Upper lobe of right lung (tissue), 1 donor: ENCODE measurements around the gene ANKLE2. TPM values are rescaled to one million over a fixed set of nuclear protein-coding genes. Genes with fewer than 3 reads are reported as not detected.

Experiments used
- ATAC-seq: fragments of 200-7000 bp; cut with Tn5 transposase; one replicate; pipeline ENCODE4 v1.9.1; 2020; ENCODE audit warnings: mild to moderate bottlenecking, moderate library complexity
- DNase-seq: peaks from one replicate; pipeline ENCODE4 v3.0.0-alpha.2; 2020
- H3K27ac ChIP-seq: fragments of 200-600 bp; one replicate; pipeline ENCODE4 v1.8.0; 2022
- H3K27me3 ChIP-seq: fragments of 200-600 bp; one replicate; pipeline ENCODE4 v1.8.0; 2022; ENCODE audit warnings: mild to moderate bottlenecking
- H3K36me3 ChIP-seq: fragments of 200-600 bp; one replicate; pipeline ENCODE4 v1.8.0; 2022
- H3K4me1 ChIP-seq: fragments of 200-600 bp; one replicate; pipeline ENCODE4 v1.8.0; 2022
- H3K4me3 ChIP-seq: fragments of 200-600 bp; one replicate; pipeline ENCODE4 v1.8.0; 2022; ENCODE audit warnings: mild to moderate bottlenecking
- H3K9me3 ChIP-seq: fragments of 200-600 bp; one replicate; pipeline ENCODE4 v1.8.0; 2022
- CTCF ChIP-seq: fragments of 200-600 bp; IDR thresholded peaks from one replicate; pipeline ENCODE4 v1.8.0; 2022; ENCODE audit warnings: antibody characterized with exemption
- intact Hi-C: fragments of 100-400 bp; cut with DNase I; formaldehyde crosslinking; loops from one replicate; pipeline ENCODE4 v1.11.0; 2022
- total RNA-seq: library from RNA; stranded (reverse); fragmentation: NEBNext Ultra II Directional; extraction: Animal tissue kit (Norgen Biotek cat#: 25700); gene quantifications from one replicate; pipeline ENCODE4 v1.2.1, GENCODE V29; 2021
- donor health status: DM: no; HTN: yes; CAD: no; lungs with severe emphysema.

ANKLE2 gene
- total RNA-seq, 1 donor from 2014 or later, result 60.2 TPM

- Histone ChIP-seq H3K27ac (no peak overlapping the region), H3K27me3 (no peaks in the 10 kb centered on the region), H3K4me1 (peaks cover 16% of the 10 kb centered on the region), H3K9me3 (no peaks in the 10 kb centered on the region), H3K36me3 (no peaks in the 10 kb centered on the region), H3K4me3 (no peak overlapping the region)
- ATAC-seq, result no peak
- intact Hi-C loops, result no loop called here
- no peak for DNase-seq
- no peak for TF ChIP-seq CTCF
These were observed 53.5 kb downstream of the ANKLE2 start for GRCh38 chr12:132708150-132708549.

- ATAC-seq (no peak), DNase-seq (no peak)
- H3K4me3 ChIP-seq, result no peak overlapping the region
- no peak overlapping the region for H3K27ac ChIP-seq
- intact Hi-C loops, result no loop called here
- H3K27me3 ChIP-seq, result no peaks in the 10 kb centered on the region
- no peak for TF ChIP-seq CTCF
- H3K9me3 ChIP-seq, result no peaks in the 10 kb centered on the region
- no peaks in the 10 kb centered on the region for H3K36me3 ChIP-seq
- H3K4me1 ChIP-seq, result peaks cover 16% of the 10 kb centered on the region
These were observed 54.4 kb downstream of the ANKLE2 start for GRCh38 chr12:132707241-132707640.

GRCh38 chr12:132703641-132704040 is 58.0 kb downstream of the ANKLE2 start:
- DNase-seq (no peak), ATAC-seq (peak; percentile 7)
- H3K4me3 ChIP-seq, result no peak overlapping the region
- H3K9me3 ChIP-seq, result no peaks in the 10 kb centered on the region
- no peaks in the 10 kb centered on the region for H3K27me3 ChIP-seq
- no peak overlapping the region for H3K27ac ChIP-seq
- H3K36me3 ChIP-seq, result no peaks in the 10 kb centered on the region
- intact Hi-C loops, result no loop called here
- no peaks in the 10 kb centered on the region for H3K4me1 ChIP-seq
- TF ChIP-seq CTCF, result no peak

- TF ChIP-seq CTCF, result no peak
- intact Hi-C loops, result no loop called here
- H3K27ac ChIP-seq, result no peak overlapping the region
- H3K36me3 ChIP-seq, result no peaks in the 10 kb centered on the region
- DNase-seq (no peak), ATAC-seq (peak; percentile 32)
- no peaks in the 10 kb centered on the region for H3K4me1 ChIP-seq
- no peak overlapping the region for H3K4me3 ChIP-seq
- H3K9me3 ChIP-seq, result no peaks in the 10 kb centered on the region
- no peaks in the 10 kb centered on the region for H3K27me3 ChIP-seq
These were observed 59.0 kb downstream of the ANKLE2 start for GRCh38 chr12:132702640-132703039.

GRCh38 chr12:132700212-132700822 is 61.3 kb downstream of the ANKLE2 start:
- no peaks in the 10 kb centered on the region for H3K4me1 ChIP-seq
- no peak overlapping the region for H3K4me3 ChIP-seq
- no peaks in the 10 kb centered on the region for H3K27me3 ChIP-seq
- TF ChIP-seq CTCF, result no peak
- H3K36me3 ChIP-seq, result peaks cover 9% of the 10 kb centered on the region
- no peak for DNase-seq
- no peaks in the 10 kb centered on the region for H3K9me3 ChIP-seq
- no peak overlapping the region for H3K27ac ChIP-seq
- intact Hi-C loops, result no loop called here
- ATAC-seq, result no peak

- intact Hi-C loops, result no loop called here
- ATAC-seq (no peak), DNase-seq (no peak)
- Histone ChIP-seq H3K4me1 (no peaks in the 10 kb centered on the region), H3K9me3 (no peaks in the 10 kb centered on the region), H3K27ac (no peak overlapping the region), H3K4me3 (no peak overlapping the region), H3K27me3 (no peaks in the 10 kb centered on the region), H3K36me3 (peaks cover 9% of the 10 kb centered on the region)
- no peak for TF ChIP-seq CTCF
These were observed 63.3 kb downstream of the ANKLE2 start for GRCh38 chr12:132698341-132698740.
